Calu3 (cell line): ENCODE results near the gene HSD3B7. TPM values are rescaled to one million over a fixed set of nuclear protein-coding genes. Genes with fewer than 3 reads are reported as not detected.

ENCODE experiments used
- BruUV-seq: library from RNA; stranded (reverse); fragments of 400-500 nt; replicated peaks from 2 replicates; lab custom pipeline; 2021; lab: Mats Ljungman, UMichigan
- CTCF ChIA-PET: fragments of 300-600 bp; sonication (Branson Sonifier 250); formaldehyde crosslinking; loops from one replicate; lab custom pipeline; 2022; ENCODE audit warnings: antibody characterized with exemption; lab: Charles Lee
- DNase-seq: peaks from one replicate; pipeline ENCODE4 v3.0.0; 2022
- H3K27ac Mint-ChIP-seq: one replicate; pipeline ENCODE4 v1.8.0; 2022; ENCODE audit warnings: mixed read lengths; ENCODE audit not compliant: unreplicated experiment
- H3K27me3 Mint-ChIP-seq: one replicate; pipeline ENCODE4 v1.8.0; 2022; ENCODE audit warnings: mixed read lengths; ENCODE audit not compliant: unreplicated experiment
- H3K36me3 Mint-ChIP-seq: one replicate; pipeline ENCODE4 v1.8.0; 2022; ENCODE audit warnings: mild to moderate bottlenecking, moderate library complexity, mixed read lengths; ENCODE audit not compliant: insufficient read depth, unreplicated experiment
- H3K4me1 Mint-ChIP-seq: one replicate; pipeline ENCODE4 v1.8.0; 2022; ENCODE audit warnings: mild to moderate bottlenecking, low read depth, mixed read lengths; ENCODE audit not compliant: unreplicated experiment
- H3K4me3 Mint-ChIP-seq: one replicate; pipeline ENCODE4 v1.8.0; 2022; ENCODE audit warnings: mild to moderate bottlenecking, low read depth, moderate library complexity, mixed read lengths; ENCODE audit not compliant: unreplicated experiment
- H3K9me3 Mint-ChIP-seq: one replicate; pipeline ENCODE4 v1.8.0; 2022; ENCODE audit warnings: low read depth, mixed read lengths; ENCODE audit not compliant: unreplicated experiment
- CTCF ChIP-seq: fragments of 200-600 bp; IDR thresholded peaks from one replicate; pipeline ENCODE4 v1.8.0; 2022; ENCODE audit warnings: antibody characterized with exemption; ENCODE audit not compliant: unreplicated experiment
- intact Hi-C: fragments of 100-400 bp; cut with micrococcal nuclease; formaldehyde crosslinking; loops from one replicate; pipeline ENCODE4 v1.10.0; 2022; ENCODE audit not compliant: unreplicated experiment
- total RNA-seq: library from RNA; stranded (reverse); gene quantifications from 2 replicates; pipeline ENCODE4 v1.2.3, GENCODE V29; 2022

Gene HSD3B7
- total RNA-seq, 1 experiment from 2014 or later, result 25.3 TPM

GRCh38 chr16:30980959-30981358, 4.0 kb upstream of the HSD3B7 start:
- Mint-ChIP-seq H3K4me1 (no peaks in the 10 kb centered on the region), H3K36me3 (peaks cover 70% of the 10 kb centered on the region)
- CTCF ChIA-PET, result no interaction called here

GRCh38 chr16:30982548-30983288, 2.3 kb upstream of the HSD3B7 start:
- Mint-ChIP-seq H3K36me3 (peaks cover 59% of the 10 kb centered on the region), H3K9me3 (no peaks in the 10 kb centered on the region), H3K27me3 (no peaks in the 10 kb centered on the region), H3K4me3 (no peak overlapping the region), H3K4me1 (no peaks in the 10 kb centered on the region), H3K27ac (peak overlapping the region; percentile 12)
- no peak for DNase-seq
- CTCF ChIA-PET, result interaction anchor here (0.6 to 1.0 kb wide), 3 partner anchors 13 to 135 kb away, joined by 3 read pairs; partner anchors contain the start of genes KAT8 and STX4
- BruUV-seq, result no TSS peak
- intact Hi-C loops, result loop anchor here (10.0 kb wide), 2 partner anchors 312 to 402 kb away; no protein-coding TSS in a partner anchor
- no peak for TF ChIP-seq CTCF

More at GRCh38 chr16:30980959-30981358, 4.0 kb upstream of the HSD3B7 start:
- no TSS peak for BruUV-seq
- intact Hi-C loops, result loop anchor here (10.0 kb wide), 2 partner anchors 314 to 404 kb away; no protein-coding TSS in a partner anchor
- H3K4me3 Mint-ChIP-seq, result no peak overlapping the region
- no peak for TF ChIP-seq CTCF
- H3K9me3 Mint-ChIP-seq, result no peaks in the 10 kb centered on the region
- H3K27ac Mint-ChIP-seq, result no peak overlapping the region
- DNase-seq, result no peak
- no peaks in the 10 kb centered on the region for H3K27me3 Mint-ChIP-seq

GRCh38 chr16:30983289-30983889, 1.6 kb upstream of the HSD3B7 start:
- intact Hi-C loops, result loop anchor here (10.0 kb wide), 2 partner anchors 311 to 401 kb away; no protein-coding TSS in a partner anchor
- no peaks in the 10 kb centered on the region for H3K27me3 Mint-ChIP-seq
- peak overlapping the region; percentile 12 for H3K27ac Mint-ChIP-seq
- no peaks in the 10 kb centered on the region for H3K4me1 Mint-ChIP-seq
- H3K9me3 Mint-ChIP-seq, result no peaks in the 10 kb centered on the region
- H3K36me3 Mint-ChIP-seq, result peaks cover 65% of the 10 kb centered on the region
- no peak for DNase-seq
- no TSS peak for BruUV-seq
- no peak overlapping the region for H3K4me3 Mint-ChIP-seq
- CTCF ChIA-PET, result interaction anchor here (0.7 to 2.4 kb wide), 3 partner anchors 13 to 110 kb away, joined by 3 to 11 read pairs (median 3); partner anchors contain the start of genes STX4 and VKORC1
- TF ChIP-seq CTCF, result no peak

- Mint-ChIP-seq H3K4me3 (peak overlapping the region; percentile 87), H3K36me3 (peaks cover 59% of the 10 kb centered on the region), H3K4me1 (no peaks in the 10 kb centered on the region), H3K27me3 (no peaks in the 10 kb centered on the region), H3K27ac (no peak overlapping the region), H3K9me3 (no peaks in the 10 kb centered on the region)
- intact Hi-C loops, result loop anchor here (2.0 to 10.0 kb wide), 3 partner anchors 311 to 885 kb away; no protein-coding TSS in a partner anchor
- TF ChIP-seq CTCF, result no peak
- CTCF ChIA-PET, result interaction anchor here (1.0 to 2.4 kb wide), 16 partner anchors 23 to 884 kb away, joined by 3 to 22 read pairs (median 8); partner anchors contain the start of genes VKORC1, ZNF646 and ZNF668
- DNase-seq, result no peak
- BruUV-seq, result no TSS peak
Measured at GRCh38 chr16:30983898-30984610, 953 bp upstream of the HSD3B7 start.
